IMR-90 (cell line): ENCODE results near the gene CD99. TPM values are rescaled to one million over a fixed set of nuclear protein-coding genes. Genes with fewer than 3 reads are reported as not detected.

Experiments
- ATAC-seq: fragments of 200-7000 bp; cut with Tn5 transposase; 2 replicates; pipeline ENCODE4 v1.9.1; 2020; ENCODE audit warnings: low read depth, mild to moderate bottlenecking, moderate library complexity
- BruUV-seq: library from RNA; stranded (reverse); fragments of 400-500 nt; replicated peaks from 2 replicates; lab custom pipeline; 2021; lab: Mats Ljungman, UMichigan
- CTCF ChIA-PET: fragments of 300-600 bp; formaldehyde crosslinking; extraction: SDS; loops from one replicate; lab custom pipeline; 2021; ENCODE audit warnings: antibody characterized with exemption; lab: Yijun Ruan, JAX
- POLR2A ChIA-PET: fragments of 300-600 bp; sonication (Branson Sonifier 250); formaldehyde crosslinking; loops from one replicate; lab custom pipeline; 2022; ENCODE audit warnings: antibody characterized with exemption; ENCODE audit not compliant: unreplicated experiment; lab: Charles Lee
- DNase-seq: peaks from one replicate; pipeline ENCODE4 v3.0.0; 2013
- H2AFZ ChIP-seq: replicated peaks from 2 replicates; pipeline ENCODE3; 2013; ENCODE audit warnings: low read length, mild to moderate bottlenecking; ENCODE audit not compliant: poor library complexity
- H2AK5ac ChIP-seq: 2 replicates; pipeline ENCODE4 v1.6.1; 2013; ENCODE audit warnings: low read depth, low read length, inconsistent platforms
- H2AK9ac ChIP-seq: replicated peaks from 2 replicates; pipeline ENCODE3; 2013; ENCODE audit warnings: mild to moderate bottlenecking, low read depth, low read length, moderate library complexity; ENCODE audit not compliant: poor library complexity
- H2BK120ac ChIP-seq: 2 replicates; pipeline ENCODE4 v1.6.1; 2013; ENCODE audit warnings: low read depth, low read length, inconsistent platforms
- H2BK15ac ChIP-seq: 3 replicates; pipeline ENCODE4 v1.6.1; 2013; ENCODE audit warnings: low read depth, low read length, inconsistent platforms
- H2BK20ac ChIP-seq: 2 replicates; pipeline ENCODE4 v1.6.1; 2013; ENCODE audit warnings: low read depth, mild to moderate bottlenecking, inconsistent platforms, low read length, moderate library complexity
- H2BK5ac ChIP-seq: 2 replicates; pipeline ENCODE4 v1.6.1; 2013; ENCODE audit warnings: mild to moderate bottlenecking, low read depth, low read length, inconsistent platforms; ENCODE audit not compliant: poor library complexity, severe bottlenecking
- H3K14ac ChIP-seq: replicated peaks from 2 replicates; pipeline ENCODE4 v1.6.1; 2013; ENCODE audit warnings: low read depth, low read length, inconsistent platforms
- H3K18ac ChIP-seq: 2 replicates; pipeline ENCODE4 v1.6.1; 2013; ENCODE audit warnings: low read depth, low read length, control low read depth
- H3K23ac ChIP-seq: 2 replicates; pipeline ENCODE4 v1.6.1; 2013; ENCODE audit warnings: low read depth, low read length, inconsistent platforms
- H3K27ac ChIP-seq: 2 replicates; pipeline ENCODE4 v1.5.1; 2013; ENCODE audit warnings: mild to moderate bottlenecking, control low read depth, low read length; ENCODE audit not compliant: insufficient read depth
- H3K27me3 ChIP-seq: 2 replicates; pipeline ENCODE4 v1.6.1; 2013; ENCODE audit warnings: low read length; ENCODE audit not compliant: control insufficient read depth, insufficient read depth
- H3K36me3 ChIP-seq: 2 replicates; pipeline ENCODE4 v1.6.1; 2013; ENCODE audit warnings: low read length, mixed read lengths; ENCODE audit not compliant: control insufficient read depth, insufficient read depth
- H3K4ac ChIP-seq: 2 replicates; pipeline ENCODE4 v1.6.1; 2013; ENCODE audit warnings: low read depth, low read length, inconsistent platforms
- H3K4me1 ChIP-seq: 2 replicates; pipeline ENCODE4 v1.6.1; 2013; ENCODE audit warnings: low read length, mixed read lengths; ENCODE audit not compliant: control insufficient read depth, insufficient read depth
- H3K4me2 ChIP-seq: 2 replicates; pipeline ENCODE4 v1.6.1; 2013; ENCODE audit warnings: low read depth, mild to moderate bottlenecking, control low read depth, low read length, moderate library complexity
- H3K4me3 ChIP-seq: 2 replicates; pipeline ENCODE4 v1.5.1; 2013; ENCODE audit warnings: low read depth, mild to moderate bottlenecking, control low read depth, low read length, moderate library complexity; ENCODE audit not compliant: insufficient read depth
- H3K56ac ChIP-seq: 2 replicates; pipeline ENCODE4 v1.6.1; 2013; ENCODE audit warnings: low read length, inconsistent platforms; ENCODE audit not compliant: insufficient read depth; ENCODE audit errors: extremely low read depth
- H3K79me1 ChIP-seq, 2 experiments: 2 replicates each; pipeline ENCODE4 v1.6.1; 2013; ENCODE audit warnings: low read length in 2 of 2, inconsistent platforms in 1 of 2, low read depth in 1 of 2
- H3K9ac ChIP-seq: 2 replicates; pipeline ENCODE4 v1.6.1; 2013; ENCODE audit warnings: low read depth, low read length, control low read depth
- H3K9me1 ChIP-seq: 2 replicates; pipeline ENCODE4 v1.6.1; 2013; ENCODE audit warnings: low read length, inconsistent platforms; ENCODE audit not compliant: insufficient read depth
- H3K9me3 ChIP-seq: 2 replicates; pipeline ENCODE4 v1.6.1; 2013; ENCODE audit warnings: low read length; ENCODE audit not compliant: control insufficient read depth, insufficient read depth
- H4K20me1 ChIP-seq: 2 replicates; pipeline ENCODE4 v1.6.1; 2013; ENCODE audit warnings: low read length, inconsistent platforms; ENCODE audit not compliant: insufficient read depth
- H4K5ac ChIP-seq: 2 replicates; pipeline ENCODE4 v1.6.1; 2013; ENCODE audit warnings: mild to moderate bottlenecking, low read depth, low read length, control low read depth
- H4K8ac ChIP-seq, 2 experiments: 2 replicates each; pipeline ENCODE4 v1.6.1; 2013; ENCODE audit warnings: low read depth in 2 of 2, low read length in 2 of 2, control low read depth in 1 of 2, inconsistent platforms in 1 of 2
- H4K91ac ChIP-seq: 2 replicates; pipeline ENCODE4 v1.6.1; 2013; ENCODE audit warnings: low read depth, low read length, inconsistent platforms; ENCODE audit not compliant: insufficient read depth
- BHLHE40 ChIP-seq: fragments of 150-350 bp; IDR thresholded peaks from 2 replicates; pipeline ENCODE4 v1.6.1; 2016; ENCODE audit warnings: mild to moderate bottlenecking, low read depth, low read length
- CEBPB ChIP-seq: IDR thresholded peaks from 2 replicates; pipeline ENCODE4 v1.6.1; 2012; ENCODE audit warnings: low read depth, low read length, improper control_type of control experiment
- CTCF ChIP-seq: conservative IDR thresholded peaks from 2 replicates; pipeline ENCODE4 v1.5.1; 2012; ENCODE audit warnings: mild to moderate bottlenecking, low read depth, low read length, improper control_type of control experiment
- ELK1 ChIP-seq: fragments of 150-350 bp; IDR thresholded peaks from 2 replicates; pipeline ENCODE4 v1.6.1; 2016; ENCODE audit warnings: low read depth, mild to moderate bottlenecking, low read length, moderate library complexity, borderline replicate concordance
- FOS ChIP-seq: fragments of 150-350 bp; IDR thresholded peaks from 2 replicates; pipeline ENCODE4 v1.6.1; 2016; ENCODE audit warnings: low read depth, low read length
- MAFK ChIP-seq: IDR thresholded peaks from 2 replicates; pipeline ENCODE4 v1.6.1; 2012; ENCODE audit warnings: low read depth, low read length, improper control_type of control experiment
- MAZ ChIP-seq: IDR thresholded peaks from 2 replicates; pipeline ENCODE4 v1.6.1; 2012; ENCODE audit warnings: low read depth, mild to moderate bottlenecking, low read length, improper control_type of control experiment, moderate library complexity, borderline replicate concordance
- POLR2A ChIP-seq: IDR thresholded peaks from 2 replicates; pipeline ENCODE4 v1.6.1; 2012; ENCODE audit warnings: mild to moderate bottlenecking, low read depth, low read length
- RAD21 ChIP-seq: IDR thresholded peaks from 2 replicates; pipeline ENCODE4 v1.6.1; 2012; ENCODE audit warnings: low read length, improper control_type of control experiment
- RCOR1 ChIP-seq: IDR thresholded peaks from 2 replicates; pipeline ENCODE4 v1.6.1; 2012; ENCODE audit warnings: mild to moderate bottlenecking, low read length, improper control_type of control experiment; ENCODE audit not compliant: insufficient replicate concordance
- RFX5 ChIP-seq: IDR thresholded peaks from 2 replicates; pipeline ENCODE4 v1.8.0; 2012; ENCODE audit warnings: low read depth, mild to moderate bottlenecking, low read length, moderate library complexity
- SMC3 ChIP-seq: fragments of 150-350 bp; IDR thresholded peaks from 2 replicates; pipeline ENCODE4 v1.6.1; 2016; ENCODE audit warnings: low read depth, mild to moderate bottlenecking, antibody characterized with exemption, low read length, moderate library complexity
- WGBS, 2 experiments: methylation state at CpG; one replicate each; pipeline versions ENCODE4 v1.1.5 to v1.1.7; 2013; ENCODE audit warnings: missing lambda C conversion rate in 2 of 2; ENCODE audit not compliant: insufficient read length in 1 of 2; ENCODE audit errors: extremely low coverage in 2 of 2; 5-methylcytosine and 5-hydroxymethylcytosine counted together
- dilution Hi-C: fragments of 300-500 bp; cut with HindIII; formaldehyde crosslinking; loops from one replicate; pipeline ENCODE4 v1.14.3; 2018; ENCODE audit warnings: low sequenced_read_pairs; ENCODE audit not compliant: unreplicated experiment
- in situ Hi-C: fragments of 300-500 bp; cut with MboI; formaldehyde crosslinking; loops from 3 replicates; pipeline ENCODE4 v1.14.3; 2019; ENCODE audit warnings: low sequenced_read_pairs, inconsistent platforms, mixed read lengths
- intact Hi-C: fragments of 100-400 bp; cut with micrococcal nuclease; formaldehyde crosslinking; loops from 2 replicates; pipeline ENCODE4 v1.10.0; 2022
- polyA plus RNA-seq, 3 experiments: library from polyadenylated mRNA; depleted of rRNA; stranded (reverse); fragments of >200 nt; gene quantifications; 2 replicates each; pipeline ENCODE4 v1.2.3, GENCODE V29; 2012; ENCODE audit warnings: low replicate concordance in 1 of 3
- total RNA-seq: library from RNA; depleted of rRNA; stranded (reverse); fragments of >200 nt; gene quantifications from 2 replicates; pipeline ENCODE4 v1.2.3, GENCODE V29; 2012
- TF ChIP-seq, protein P1 (sequence below): fragments of 150-350 bp; IDR thresholded peaks from 2 replicates; pipeline ENCODE4 v1.6.1; 2017; ENCODE audit warnings: mild to moderate bottlenecking, antibody characterized with exemption, low read length, low read depth

The CD99 gene
- total and polyA plus RNA-seq, 2 of the 4 experiments (the other 2 are of a cell fraction): 102 to 369 TPM

GRCh38 chrX:2781698-2782097 lies 90.6 kb downstream of the CD99 start:
- ATAC-seq (no peak), DNase-seq (peak; percentile 2)
- in situ Hi-C loops: no loop called here
- H3K56ac ChIP-seq: no peak overlapping the region
- H2BK20ac ChIP-seq: no peak overlapping the region
- TF ChIP-seq RFX5: no peak
- TF ChIP-seq RAD21: no peak
- TF ChIP-seq FOS: no peak
- TF ChIP-seq CTCF: no peak
- TF ChIP-seq, protein P1, sequence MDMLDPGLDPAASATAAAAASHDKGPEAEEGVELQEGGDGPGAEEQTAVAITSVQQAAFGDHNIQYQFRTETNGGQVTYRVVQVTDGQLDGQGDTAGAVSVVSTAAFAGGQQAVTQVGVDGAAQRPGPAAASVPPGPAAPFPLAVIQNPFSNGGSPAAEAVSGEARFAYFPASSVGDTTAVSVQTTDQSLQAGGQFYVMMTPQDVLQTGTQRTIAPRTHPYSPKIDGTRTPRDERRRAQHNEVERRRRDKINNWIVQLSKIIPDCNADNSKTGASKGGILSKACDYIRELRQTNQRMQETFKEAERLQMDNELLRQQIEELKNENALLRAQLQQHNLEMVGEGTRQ: no peak
- TF ChIP-seq POLR2A: no peak
- no peak for TF ChIP-seq RCOR1
- no peak for TF ChIP-seq ELK1
- no peak for TF ChIP-seq BHLHE40
- TF ChIP-seq CEBPB: no peak
- no peak for TF ChIP-seq MAFK
- TF ChIP-seq MAZ: no peak
- no peak for TF ChIP-seq SMC3
- H2BK120ac ChIP-seq: no peak overlapping the region
- H3K4me1 ChIP-seq: no peaks in the 10 kb centered on the region
- no peak overlapping the region for H3K4ac ChIP-seq
- intact Hi-C loops: no loop called here
- H3K4me3 ChIP-seq: no peak overlapping the region
- POLR2A ChIA-PET: no interaction called here
- no peak overlapping the region for H3K18ac ChIP-seq
- no peak overlapping the region for H2BK5ac ChIP-seq
- H4K20me1 ChIP-seq: no peaks in the 10 kb centered on the region
- no peaks in the 10 kb centered on the region for H3K79me1 ChIP-seq
- dilution Hi-C loops: no loop called here
- H3K14ac ChIP-seq: no peak overlapping the region
- no peaks in the 10 kb centered on the region for H3K9me1 ChIP-seq
- H2BK15ac ChIP-seq: no peak overlapping the region
- no peaks in the 10 kb centered on the region for H3K36me3 ChIP-seq
- no peak overlapping the region for H3K27ac ChIP-seq
- 0 out of 2 replicates have a peak overlapping the region, but pooled peaks have one; percentile 21 for H3K4me2 ChIP-seq
- BruUV-seq: no TSS peak
- H2AK5ac ChIP-seq: no peak overlapping the region
- H4K91ac ChIP-seq: no peak overlapping the region
- no peak overlapping the region for H4K8ac ChIP-seq
- CTCF ChIA-PET: no interaction called here
- H3K9ac ChIP-seq: no peak overlapping the region
- peaks cover 5% of the 10 kb centered on the region; the same call in 1 of the 2 replicates for H3K27me3 ChIP-seq
- no peak overlapping the region for H4K5ac ChIP-seq
- no peak overlapping the region for H2AFZ ChIP-seq
- H3K9me3 ChIP-seq: no peaks in the 10 kb centered on the region
- WGBS, 2 experiments: 59% methylated on average over 3 of the region's 6 CpGs; no CpG with 5 or more reads in 1 of the 2 experiments
- H3K23ac ChIP-seq: no peak overlapping the region
- H2AK9ac ChIP-seq: no peak overlapping the region
